GM12891 (cell line): ENCODE measurements around the gene TRIM66.

Experiments
- PAX5 ChIP-seq: IDR thresholded peaks from 2 replicates; pipeline ENCODE4 v1.6.1; 2011; ENCODE audit warnings: low read length, moderate library complexity, mild to moderate bottlenecking; ENCODE audit not compliant: insufficient read depth, severe bottlenecking
- POLR2A ChIP-seq: IDR thresholded peaks from 2 replicates; pipeline ENCODE4 v1.6.1; 2011; ENCODE audit warnings: low read depth, low read length, control low read depth
- POLR2AphosphoS5 ChIP-seq: IDR thresholded peaks from 2 replicates; pipeline ENCODE4 v1.6.1; 2011; ENCODE audit warnings: low read depth, low read length, control low read depth
- POU2F2 ChIP-seq: IDR thresholded peaks from 2 replicates; pipeline ENCODE4 v1.6.1; 2011; ENCODE audit warnings: low read depth, mild to moderate bottlenecking, control low read depth, low read length, moderate library complexity
- TAF1 ChIP-seq: IDR thresholded peaks from 2 replicates; pipeline ENCODE4 v1.6.1; 2011; ENCODE audit warnings: low read depth, low read length, control low read depth

DNA sequence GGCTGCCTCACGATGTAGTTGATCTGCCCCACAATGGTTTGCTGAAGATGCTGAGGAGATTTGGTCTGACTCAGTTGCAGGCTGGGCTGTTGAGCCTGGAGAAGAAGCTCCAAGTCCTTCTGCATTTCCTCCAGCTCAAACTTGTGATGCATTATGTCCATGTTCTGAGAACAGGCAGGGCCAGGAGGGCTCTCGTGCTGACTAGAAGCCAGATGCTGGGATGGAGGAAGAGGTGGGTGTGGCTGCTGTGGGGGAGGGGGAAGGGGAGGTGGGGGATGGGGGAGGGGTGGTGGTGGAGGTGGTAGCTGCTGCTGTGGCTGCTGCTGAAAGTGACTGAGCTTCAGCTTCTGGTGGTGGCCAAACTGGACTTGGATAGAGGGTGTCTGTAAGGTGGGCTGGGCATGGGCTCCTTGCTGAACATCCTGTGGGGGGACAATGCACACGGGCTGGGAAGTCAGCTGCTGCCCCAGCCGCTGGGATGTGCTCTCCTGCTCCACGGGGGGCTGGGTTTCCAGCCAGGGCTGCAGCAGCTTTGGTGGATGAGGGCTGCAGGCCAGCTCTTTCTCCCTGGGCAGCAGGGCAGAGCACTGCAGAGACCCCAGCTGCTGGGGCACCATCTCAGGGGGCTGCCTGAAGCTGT, 42.1 kb downstream of the TRIM66 start:
- TF ChIP-seq POLR2A (no peak), POLR2AphosphoS5 (no peak), POU2F2 (no peak), PAX5 (no peak), TAF1 (no peak)
